ENCODE measurements around the gene AKR1C2.

GRCh38 chr10:5045095-5045494, 41.4 kb upstream of the AKR1C2 start:
- TF ChIP-seq POLR2A (IDR thresholded peaks at IDR 0.05; ENCODE audit: low read depth, low read length) (no peak), TAF1 (IDR thresholded peaks at IDR 0.05; ENCODE audit: low read depth, low read length) (no peak)

Measured in GM12891 (cell line).